Glutamatergic neuron (in vitro differentiated cells): ENCODE results near the gene SENP2. TPM values are rescaled to one million over a fixed set of nuclear protein-coding genes. Genes with fewer than 3 reads are reported as not detected.

Experiments used
- DNase-seq: peaks from one replicate; pipeline ENCODE4 v3.0.0; 2022
- H3K27ac Mint-ChIP-seq: one replicate; pipeline ENCODE4 v1.8.0; 2020; ENCODE audit warnings: mild to moderate bottlenecking, mixed read lengths, inconsistent platforms; ENCODE audit not compliant: unreplicated experiment
- H3K27me3 Mint-ChIP-seq: one replicate; pipeline ENCODE4 v1.8.0; 2020; ENCODE audit warnings: mild to moderate bottlenecking, moderate library complexity, mixed read lengths, inconsistent platforms; ENCODE audit not compliant: unreplicated experiment
- H3K36me3 Mint-ChIP-seq: one replicate; pipeline ENCODE4 v1.8.0; 2020; ENCODE audit warnings: mild to moderate bottlenecking, mixed read lengths, inconsistent platforms; ENCODE audit not compliant: unreplicated experiment
- H3K4me1 Mint-ChIP-seq: one replicate; pipeline ENCODE4 v1.8.0; 2020; ENCODE audit warnings: mild to moderate bottlenecking, low read depth, mixed read lengths, inconsistent platforms; ENCODE audit not compliant: unreplicated experiment
- H3K4me3 Mint-ChIP-seq: one replicate; pipeline ENCODE4 v1.8.0; 2020; ENCODE audit warnings: mild to moderate bottlenecking, mixed read lengths, inconsistent platforms; ENCODE audit not compliant: unreplicated experiment
- H3K9me3 Mint-ChIP-seq: one replicate; pipeline ENCODE4 v1.8.0; 2020; ENCODE audit warnings: mild to moderate bottlenecking, moderate library complexity, mixed read lengths, inconsistent platforms; ENCODE audit not compliant: unreplicated experiment
- total RNA-seq: library from RNA; stranded (reverse); fragmentation: NEBNext Ultra II Directional; extraction: Animal tissue kit (Norgen Biotek cat#: 25700); gene quantifications from one replicate; pipeline ENCODE4 v1.2.1, GENCODE V29; 2021; ENCODE audit not compliant: unreplicated experiment
- TF ChIP-seq, protein P1 (sequence below): fragments of 200-600 bp; sonication (generic); IDR thresholded peaks from one replicate; pipeline ENCODE4 v1.5.0; 2021; ENCODE audit not compliant: partially characterized antibody, unreplicated experiment

The SENP2 gene
- total RNA-seq, 1 donor from 2014 or later = 54.6 TPM

DNA sequence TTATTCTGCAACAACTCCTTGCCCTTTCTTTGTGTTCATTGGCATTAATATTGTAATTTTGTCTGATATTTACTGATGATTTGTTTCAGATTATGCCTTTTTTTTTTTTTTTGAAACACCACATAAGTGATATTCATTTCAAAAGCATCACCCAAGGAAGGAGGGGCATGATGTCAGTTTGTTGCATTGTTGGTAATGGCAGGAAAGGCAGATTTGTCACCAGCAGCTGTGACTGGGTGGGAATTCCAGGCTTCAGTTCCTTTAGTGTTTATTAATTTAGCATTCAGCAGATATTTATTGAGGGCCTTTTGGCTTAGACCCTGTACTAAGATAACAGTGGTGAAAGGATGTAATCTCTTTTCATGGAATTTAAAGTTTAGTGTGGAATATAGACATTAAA is 19.5 kb downstream of the SENP2 start:
- TF ChIP-seq, protein P1, sequence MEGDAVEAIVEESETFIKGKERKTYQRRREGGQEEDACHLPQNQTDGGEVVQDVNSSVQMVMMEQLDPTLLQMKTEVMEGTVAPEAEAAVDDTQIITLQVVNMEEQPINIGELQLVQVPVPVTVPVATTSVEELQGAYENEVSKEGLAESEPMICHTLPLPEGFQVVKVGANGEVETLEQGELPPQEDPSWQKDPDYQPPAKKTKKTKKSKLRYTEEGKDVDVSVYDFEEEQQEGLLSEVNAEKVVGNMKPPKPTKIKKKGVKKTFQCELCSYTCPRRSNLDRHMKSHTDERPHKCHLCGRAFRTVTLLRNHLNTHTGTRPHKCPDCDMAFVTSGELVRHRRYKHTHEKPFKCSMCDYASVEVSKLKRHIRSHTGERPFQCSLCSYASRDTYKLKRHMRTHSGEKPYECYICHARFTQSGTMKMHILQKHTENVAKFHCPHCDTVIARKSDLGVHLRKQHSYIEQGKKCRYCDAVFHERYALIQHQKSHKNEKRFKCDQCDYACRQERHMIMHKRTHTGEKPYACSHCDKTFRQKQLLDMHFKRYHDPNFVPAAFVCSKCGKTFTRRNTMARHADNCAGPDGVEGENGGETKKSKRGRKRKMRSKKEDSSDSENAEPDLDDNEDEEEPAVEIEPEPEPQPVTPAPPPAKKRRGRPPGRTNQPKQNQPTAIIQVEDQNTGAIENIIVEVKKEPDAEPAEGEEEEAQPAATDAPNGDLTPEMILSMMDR = no peak
- no peak for DNase-seq
- Mint-ChIP-seq H3K9me3 (no peaks in the 10 kb centered on the region), H3K4me3 (no peak overlapping the region), H3K27me3 (no peaks in the 10 kb centered on the region), H3K4me1 (no peaks in the 10 kb centered on the region), H3K27ac (no peak overlapping the region), H3K36me3 (no peaks in the 10 kb centered on the region)

DNA sequence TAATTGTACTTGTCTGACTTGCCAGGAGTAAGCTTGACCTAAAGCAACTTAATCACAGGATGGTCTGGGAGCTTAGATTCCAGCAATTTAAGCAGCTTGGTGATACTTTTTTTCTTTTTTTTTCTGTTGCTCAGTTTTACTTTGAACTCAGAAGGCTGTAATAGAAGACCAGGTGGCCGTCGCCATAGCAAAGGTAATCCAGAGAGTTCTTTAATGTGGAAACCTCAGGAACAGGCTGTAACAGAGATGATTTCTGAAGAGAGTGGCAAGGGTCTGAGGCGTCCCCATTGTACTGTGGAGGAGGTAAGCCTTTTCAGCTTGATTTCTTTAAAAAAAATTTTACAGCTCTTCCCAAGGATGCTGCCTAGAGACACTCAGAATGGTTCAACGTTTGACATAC is 20.1 kb downstream of the SENP2 start:
- no peaks in the 10 kb centered on the region for H3K9me3 Mint-ChIP-seq
- no peaks in the 10 kb centered on the region for H3K36me3 Mint-ChIP-seq
- no peak overlapping the region for H3K27ac Mint-ChIP-seq
- H3K4me3 Mint-ChIP-seq = no peak overlapping the region
- TF ChIP-seq, protein P1 = no peak
- DNase-seq = no peak
- H3K4me1 Mint-ChIP-seq = no peaks in the 10 kb centered on the region
- H3K27me3 Mint-ChIP-seq = no peaks in the 10 kb centered on the region

DNA sequence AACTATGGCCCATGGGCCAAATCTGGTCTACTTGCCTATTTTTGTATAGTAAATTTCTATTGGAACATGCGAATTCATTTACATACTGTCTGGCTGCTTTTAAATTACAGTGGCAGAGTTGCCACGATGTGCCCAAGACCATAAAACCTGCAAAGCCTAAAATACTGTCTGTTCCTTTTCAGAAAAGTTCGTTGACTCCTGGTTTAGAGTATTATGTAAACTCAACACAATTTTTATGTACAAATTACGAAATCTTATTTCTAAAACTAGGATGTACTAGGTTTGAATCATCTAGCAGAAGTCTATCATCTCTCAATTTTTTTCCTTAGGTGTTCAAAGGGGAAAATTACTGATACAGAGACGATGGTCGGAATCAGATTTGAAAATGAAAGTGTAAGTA is 26.9 kb downstream of the SENP2 start:
- no peak for DNase-seq
- Mint-ChIP-seq H3K4me3 (no peak overlapping the region), H3K36me3 (no peaks in the 10 kb centered on the region), H3K27me3 (no peaks in the 10 kb centered on the region), H3K9me3 (no peaks in the 10 kb centered on the region), H3K4me1 (no peaks in the 10 kb centered on the region), H3K27ac (no peak overlapping the region)
- TF ChIP-seq, protein P1 = no peak

DNA sequence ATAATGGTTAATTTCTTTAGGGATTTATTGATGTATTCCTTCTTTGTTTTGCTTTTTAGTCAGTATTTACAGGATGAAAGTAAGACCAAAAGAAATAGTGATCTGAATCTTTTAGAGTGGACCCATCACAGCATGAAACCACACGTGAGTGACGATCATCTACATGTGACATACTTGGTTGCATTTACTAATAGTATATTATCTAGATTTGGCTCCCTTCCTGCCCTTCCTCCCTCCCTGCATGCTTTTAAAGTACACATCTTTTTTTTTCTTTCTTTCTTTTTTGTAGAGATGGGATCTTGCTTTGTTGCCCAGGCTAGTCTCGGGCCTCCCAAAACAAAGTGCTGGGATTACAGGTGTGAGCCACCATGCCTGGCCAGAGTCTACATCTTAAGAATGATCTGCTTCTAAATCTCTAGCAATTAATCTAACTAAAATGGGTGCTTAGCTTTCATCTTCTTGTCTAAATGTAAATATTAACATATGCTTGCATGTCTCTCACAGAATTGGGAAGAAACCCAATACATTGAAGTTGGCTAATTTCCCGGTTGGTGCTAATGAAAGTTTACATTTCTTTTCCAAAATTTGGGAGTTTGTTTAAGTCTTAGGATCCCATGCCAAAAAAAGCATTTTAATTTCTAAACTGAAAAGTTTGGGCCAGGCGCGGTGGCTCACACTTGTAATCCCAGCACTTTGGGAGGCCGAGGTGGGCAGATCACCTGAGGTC is 38.0 kb downstream of the SENP2 start:
- H3K4me1 Mint-ChIP-seq = no peaks in the 10 kb centered on the region
- H3K36me3 Mint-ChIP-seq = no peaks in the 10 kb centered on the region
- TF ChIP-seq, protein P1 = no peak
- H3K9me3 Mint-ChIP-seq = no peaks in the 10 kb centered on the region
- no peak overlapping the region for H3K27ac Mint-ChIP-seq
- H3K27me3 Mint-ChIP-seq = peaks cover 2% of the 10 kb centered on the region
- no peak for DNase-seq
- H3K4me3 Mint-ChIP-seq = no peak overlapping the region

DNA sequence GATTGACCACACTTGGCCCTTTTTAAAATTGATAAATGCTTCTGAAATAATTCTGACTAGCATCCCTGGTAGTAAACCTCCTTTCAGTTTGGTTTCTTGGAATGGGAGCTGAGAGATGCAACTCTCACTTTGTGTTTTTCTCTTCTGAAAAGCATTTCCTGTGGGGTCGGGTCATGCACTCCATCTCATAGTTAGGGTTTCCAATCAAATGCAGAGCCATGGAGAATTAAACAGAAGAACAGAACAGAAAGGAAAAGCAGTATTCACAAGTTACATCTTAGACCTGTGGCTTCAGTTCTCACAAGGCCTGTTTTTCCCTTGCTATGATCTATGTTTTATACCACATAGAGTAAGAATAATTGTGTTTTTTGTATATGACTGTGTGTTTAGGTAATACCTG is 39.7 kb downstream of the SENP2 start:
- H3K27ac Mint-ChIP-seq = no peak overlapping the region
- no peak for DNase-seq

More for the DNA sequence above, 39.7 kb downstream of the SENP2 start:
- TF ChIP-seq, protein P1 = no peak
- Mint-ChIP-seq H3K36me3 (no peaks in the 10 kb centered on the region), H3K4me3 (no peak overlapping the region), H3K9me3 (no peaks in the 10 kb centered on the region), H3K4me1 (peaks cover 2% of the 10 kb centered on the region), H3K27me3 (peaks cover 6% of the 10 kb centered on the region)
